HepG2 (cell line): ENCODE data around the gene CYP2U1. TPM values are rescaled to one million over a fixed set of nuclear protein-coding genes. Genes with fewer than 3 reads are reported as not detected.
A peak's percentile ranks its signal among the peaks of the same experiment; 100 is the strongest.

ENCODE experiments used
- ATAC-seq: fragments of 200-7000 bp; cut with Tn5 transposase; 3 replicates; pipeline ENCODE4 v1.9.1; 2020; ENCODE audit warnings: mild to moderate bottlenecking, moderate library complexity
- BruUV-seq: library from RNA; stranded (reverse); fragments of 400-500 nt; replicated peaks from 2 replicates; lab custom pipeline; 2021; lab: Mats Ljungman, UMichigan
- CTCF ChIA-PET: fragments of 300-600 bp; formaldehyde crosslinking; extraction: SDS; loops from one replicate; lab custom pipeline; 2021; ENCODE audit warnings: low total read pairs, inconsistent platforms, low intra/inter-chr PET ratio; lab: Yijun Ruan, JAX
- POLR2A ChIA-PET: fragments of 350-600 bp; sonication (Branson Sonifier 250); formaldehyde crosslinking; loops from one replicate; lab custom pipeline; 2020; ENCODE audit warnings: antibody characterized with exemption, inconsistent platforms; lab: Yijun Ruan, JAX
- DNase-seq: peaks from one replicate; pipeline ENCODE4 v3.0.0-alpha.2; 2015; ENCODE audit warnings: low spot score
- FAIRE-seq: peaks from 3 replicates; lab custom pipeline; 2011; peaks lifted over from hg19 to GRCh38; lab: Jason Lieb, UNC
- H2AFZ ChIP-seq: one replicate; pipeline ENCODE4 v1.6.1; 2011; ENCODE audit warnings: low read length, inconsistent platforms
- H3K27ac ChIP-seq: fragments of 300-600 bp; 3 replicates; pipeline ENCODE4 v1.8.0; 2011; ENCODE audit warnings: mixed run types, mild to moderate bottlenecking, mixed read lengths, low read length, inconsistent platforms; ENCODE audit not compliant: insufficient read depth; ENCODE audit errors: extremely low read length
- H3K27me3 ChIP-seq, 2 experiments: fragments of 200-600 bp in 1 of 2; 2 replicates in 1 of 2; 3 replicates in 1 of 2; pipeline versions ENCODE4 v1.6.0 to v1.8.0; 2011; ENCODE audit warnings: low read length in 2 of 2, mild to moderate bottlenecking in 2 of 2, moderate library complexity in 2 of 2, inconsistent platforms in 1 of 2; ENCODE audit not compliant: insufficient read depth in 2 of 2, control insufficient read depth in 1 of 2
- H3K36me3 ChIP-seq, 2 experiments: fragments of 200-600 bp in 1 of 2; replicated peaks in 1 of 2; 2 replicates in 1 of 2; 3 replicates in 1 of 2; pipeline versions ENCODE4 v1.5.1 to v1.8.0; 2011; ENCODE audit warnings: low read length in 2 of 2, inconsistent platforms in 1 of 2; ENCODE audit not compliant: insufficient read depth in 2 of 2, control insufficient read depth in 1 of 2
- H3K4me1 ChIP-seq: 2 replicates; pipeline ENCODE4 v1.5.1; 2012; ENCODE audit warnings: low read length, inconsistent platforms; ENCODE audit not compliant: insufficient read depth
- H3K4me2 ChIP-seq: 2 replicates; pipeline ENCODE4 v1.6.0; 2011; ENCODE audit warnings: low read depth, low read length, inconsistent platforms
- H3K4me3 ChIP-seq, 3 experiments: fragments of 200-600 bp in 1 of 3; sonication (generic), shearing (Covaris generic) in 1 of 3; replicated peaks in 1 of 3; 2 replicates each; pipeline ENCODE4 v1.5.1; 2011 to 2016; ENCODE audit warnings: low read length in 3 of 3, inconsistent platforms in 2 of 3, low read depth in 2 of 3, mild to moderate bottlenecking in 2 of 3, control low read depth in 1 of 3, mixed read lengths in 1 of 3; ENCODE audit not compliant: insufficient read depth in 1 of 3
- H3K79me2 ChIP-seq: one replicate; pipeline ENCODE4 v1.6.1; 2011; ENCODE audit warnings: low read length, inconsistent platforms; ENCODE audit not compliant: insufficient read depth
- H3K9ac ChIP-seq: 2 replicates; pipeline ENCODE4 v1.6.0; 2011; ENCODE audit warnings: mild to moderate bottlenecking, low read depth, low read length, inconsistent platforms; ENCODE audit not compliant: insufficient read depth
- H3K9me3 ChIP-seq: 2 replicates; pipeline ENCODE4 v1.5.1; 2012; ENCODE audit warnings: mild to moderate bottlenecking, low read length
- H4K20me1 ChIP-seq: 2 replicates; pipeline ENCODE4 v1.6.0; 2011; ENCODE audit warnings: inconsistent platforms, mild to moderate bottlenecking, low read length, moderate library complexity; ENCODE audit not compliant: insufficient read depth
- FOSL2 ChIP-seq: sonication (generic); formaldehyde crosslinking; IDR thresholded peaks from 2 replicates; pipeline ENCODE4 v1.4.0; 2020; ENCODE audit warnings: missing genetic modification reagents
- U2AF1 ChIP-seq: fragments of 200-400 bp; formaldehyde crosslinking; optimal IDR thresholded peaks from 2 replicates; pipeline ENCODE3; 2017; ENCODE audit warnings: mild to moderate bottlenecking, low read depth, low read length
- ZNF547 ChIP-seq: sonication (generic); formaldehyde crosslinking; IDR thresholded peaks from 2 replicates; pipeline ENCODE4 v1.5.1; 2020; ENCODE audit warnings: mild to moderate bottlenecking, missing genetic modification reagents
- WGBS: methylation state at CpG from one replicate; pipeline ENCODE4 v1.1.6; 2017; ENCODE audit warnings: low lambda C conversion rate; 5-methylcytosine and 5-hydroxymethylcytosine counted together
- in situ Hi-C: cut with HindIII; loops from 2 replicates; pipeline ENCODE4 v1.10.0; 2017; ENCODE audit warnings: low pct_unique_long_range_greater_than_20kb; ENCODE audit not compliant: extremely low pct_ligation_motif_present
- intact Hi-C: fragments of 100-400 bp; cut with micrococcal nuclease; formaldehyde crosslinking; loops from one replicate; pipeline ENCODE4 v1.10.0; 2022; ENCODE audit not compliant: unreplicated experiment
- polyA plus RNA-seq, 8 experiments: library from polyadenylated mRNA; depleted of rRNA in 3 of 8; stranded (reverse) in 7 of 8; unstranded in 1 of 8; fragments of >200 nt; fragmentation: Illumina TruSeq in 4 of 8; extraction: Trizol in 4 of 8; gene quantifications; 2 replicates each; pipeline versions ENCODE4 v1.2.1 to v1.2.3, GENCODE V29; 2011 to 2016; ENCODE audit warnings: low read depth in 4 of 8, missing spikeins in 1 of 8, mixed read lengths in 1 of 8; ENCODE audit not compliant: insufficient read depth in 1 of 8
- total RNA-seq, 5 experiments: library from RNA; depleted of rRNA; stranded (reverse); fragments of >200 nt; fragmentation: Illumina TruSeq; extraction: Trizol; gene quantifications; 2 replicates each; pipeline ENCODE4 v1.2.3, GENCODE V29; 2016; ENCODE audit warnings: low read depth in 1 of 5

The CYP2U1 gene
- total and polyA plus RNA-seq, 2 of the 13 experiments (the other 11 are each of a cell fraction or from before 2014, with no cell fraction given) = 1.4 to 3.4 TPM

DNA sequence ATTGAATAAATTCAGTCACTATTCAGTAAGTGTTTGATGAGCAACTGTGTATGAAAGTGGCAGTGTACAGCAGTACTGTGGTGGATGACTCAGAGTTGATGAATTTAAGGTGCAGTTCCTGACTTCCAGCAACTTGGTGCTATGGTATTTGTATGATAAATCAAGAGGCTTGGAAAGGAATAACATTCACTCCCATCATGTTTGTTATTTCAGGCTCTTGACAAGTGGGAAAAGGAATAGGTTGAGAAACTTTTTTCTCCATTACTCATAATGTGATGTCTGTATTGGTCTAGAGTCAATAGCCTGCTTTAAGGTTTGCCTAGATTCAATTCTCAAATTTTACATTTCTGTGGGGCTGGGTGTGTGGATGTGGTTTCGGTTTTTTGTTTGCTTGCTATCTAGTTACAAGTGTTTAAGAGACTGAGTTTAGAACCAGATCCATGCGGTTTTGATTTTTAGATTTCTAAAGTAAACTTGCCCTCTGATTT is 35.1 kb upstream of the CYP2U1 start:
- no peak overlapping the region for H2AFZ ChIP-seq
- intact Hi-C loops = no loop called here

DNA sequence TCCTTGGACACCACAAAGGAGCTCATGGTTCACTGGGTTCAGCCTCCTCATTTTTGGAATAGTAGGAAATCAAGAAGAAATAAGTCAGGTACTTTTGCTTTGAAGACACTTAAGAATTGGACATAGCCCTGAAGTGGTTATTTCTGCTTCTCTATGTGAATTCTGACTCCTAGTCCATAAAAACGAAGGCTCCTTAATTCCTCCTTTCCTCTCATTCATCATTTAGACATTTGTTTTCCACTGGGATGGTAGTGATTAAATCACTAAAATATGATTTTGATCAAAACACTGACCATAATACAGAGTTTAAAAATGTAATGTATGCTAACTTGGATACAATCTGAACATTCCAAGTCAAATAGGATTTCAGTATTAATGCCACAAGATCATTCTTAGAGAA is 34.7 kb upstream of the CYP2U1 start:
- no TSS peak for BruUV-seq
- H3K9ac ChIP-seq = no peak overlapping the region
- intact Hi-C loops = no loop called here
- no peak overlapping the region for H3K4me3 ChIP-seq
- no peak overlapping the region for H2AFZ ChIP-seq
- no peak overlapping the region for H3K4me2 ChIP-seq
- H3K36me3 ChIP-seq = no peaks in the 10 kb centered on the region
- no peaks in the 10 kb centered on the region for H3K9me3 ChIP-seq
- no peaks in the 10 kb centered on the region for H3K27me3 ChIP-seq
- no peaks in the 10 kb centered on the region for H3K79me2 ChIP-seq
- no peak for DNase-seq
- POLR2A ChIA-PET = no interaction called here
- 66% methylated on average over 1 of the region's 1 CpG for whole genome bisulfite sequencing
- no peaks in the 10 kb centered on the region for H4K20me1 ChIP-seq
- H3K27ac ChIP-seq = no peak overlapping the region
- peaks cover 10% of the 10 kb centered on the region for H3K4me1 ChIP-seq
- ATAC-seq = no peak
- FAIRE-seq = no peak
- TF ChIP-seq ZNF547 (CRISPR knock-in tag) = no peak
- CTCF ChIA-PET = no interaction called here
- in situ Hi-C loops = no loop called here

More for the DNA sequence above, 35.1 kb upstream of the CYP2U1 start:
- no peak overlapping the region for H3K4me2 ChIP-seq
- H3K27me3 ChIP-seq = no peaks in the 10 kb centered on the region
- no peak overlapping the region for H3K27ac ChIP-seq
- in situ Hi-C loops = no loop called here
- no peaks in the 10 kb centered on the region for H3K79me2 ChIP-seq
- BruUV-seq = no TSS peak
- no peak overlapping the region for H3K4me3 ChIP-seq
- FAIRE-seq (no peak), ATAC-seq (peak; percentile 40; the same call in 1 of the 3 replicates), DNase-seq (peak; percentile 36)
- H3K9ac ChIP-seq = no peak overlapping the region
- H3K36me3 ChIP-seq = no peaks in the 10 kb centered on the region
- TF ChIP-seq U2AF1 (no peak), FOSL2 (CRISPR knock-in tag) (0 out of 2 replicates have a peak, but pooled peaks have one; percentile 16)
- POLR2A ChIA-PET = no interaction called here
- CTCF ChIA-PET = no interaction called here
- H3K4me1 ChIP-seq = peaks cover 10% of the 10 kb centered on the region
- WGBS = 33% methylated on average over 2 of the region's 2 CpGs
- no peaks in the 10 kb centered on the region for H3K9me3 ChIP-seq
- no peaks in the 10 kb centered on the region for H4K20me1 ChIP-seq
